T-helper 22 cell (primary cell): ENCODE data around the gene ETV7.

Experiments
- DNase-seq: peaks from one replicate; pipeline ENCODE4 v3.0.0-alpha.2; 2020; ENCODE audit warnings: low read depth

ETV7 gene

GRCh38 chr6:36383606-36384005, 3.9 kb downstream of the ETV7 start:
- DNase-seq, result no peak

GRCh38 chr6:36382976-36383375, 4.5 kb downstream of the ETV7 start:
- no peak for DNase-seq

GRCh38 chr6:36381502-36382389, 5.7 kb downstream of the ETV7 start:
- no peak for DNase-seq

- DNase-seq, result no peak
Observed at GRCh38 chr6:36380166-36380565, 7.3 kb downstream of the ETV7 start.

GRCh38 chr6:36378936-36379335, 8.5 kb downstream of the ETV7 start:
- no peak for DNase-seq

GRCh38 chr6:36378243-36378920, 9.1 kb downstream of the ETV7 start:
- no peak for DNase-seq

- DNase-seq, result no peak
Observed at GRCh38 chr6:36377594-36377993, 9.9 kb downstream of the ETV7 start.

GRCh38 chr6:36376742-36377141, 10.7 kb downstream of the ETV7 start:
- no peak for DNase-seq

- DNase-seq, result no peak
Observed at GRCh38 chr6:36376183-36376582, 11.3 kb downstream of the ETV7 start.

GRCh38 chr6:36375644-36376155, 11.8 kb downstream of the ETV7 start:
- no peak for DNase-seq

GRCh38 chr6:36374972-36375371, 12.5 kb downstream of the ETV7 start:
- DNase-seq, result no peak

- no peak for DNase-seq
Observed at GRCh38 chr6:36374194-36374593, 13.3 kb downstream of the ETV7 start.

GRCh38 chr6:36373368-36374019, 14.0 kb downstream of the ETV7 start:
- no peak for DNase-seq

- no peak for DNase-seq
Observed at GRCh38 chr6:36372088-36372487, 15.4 kb downstream of the ETV7 start.

GRCh38 chr6:36371211-36371610, 16.3 kb downstream of the ETV7 start:
- DNase-seq, result no peak

- DNase-seq, result no peak
Observed at GRCh38 chr6:36370638-36371037, 16.8 kb downstream of the ETV7 start.

- no peak for DNase-seq
Observed at GRCh38 chr6:36368921-36369865, 18.3 kb downstream of the ETV7 start.

- no peak for DNase-seq
Observed at GRCh38 chr6:36368421-36368820, 19.0 kb downstream of the ETV7 start.

- no peak for DNase-seq
Observed at GRCh38 chr6:36367743-36368142, 19.7 kb downstream of the ETV7 start.

- no peak for DNase-seq
Observed at GRCh38 chr6:36364669-36365479, 22.6 kb downstream of the ETV7 start.
